Skin epidermis (tissue), 12 donors: ENCODE data around the gene LRMDA.

ENCODE experiments used
- H3K27ac ChIP-seq, 21 experiments: fragments of 200-600 bp; sonication (generic) in 11 of 21; one replicate each; pipeline ENCODE4 v1.5.0; 2020; ENCODE audit warnings: mild to moderate bottlenecking in 3 of 21, inconsistent platforms in 2 of 21, moderate library complexity in 2 of 21
- H3K4me3 ChIP-seq, 7 experiments: fragments of 200-600 bp; sonication (generic) in 2 of 7; one replicate each; pipeline ENCODE4 v1.5.0; 2020; ENCODE audit warnings: inconsistent platforms in 2 of 7, mild to moderate bottlenecking in 2 of 7, moderate library complexity in 1 of 7

Gene LRMDA

GRCh38 chr10:75995041-75995430, 563.6 kb downstream of the LRMDA start:
- H3K27ac ChIP-seq: no peak overlapping the region
- H3K4me3 ChIP-seq: no peak overlapping the region

- Histone ChIP-seq H3K4me3 (no peak overlapping the region), H3K27ac (no peak overlapping the region)
Measured at GRCh38 chr10:75995720-75996119, 564.3 kb downstream of the LRMDA start.

- Histone ChIP-seq H3K4me3 (no peak overlapping the region), H3K27ac (no peak overlapping the region)
Measured at GRCh38 chr10:75999001-75999400, 567.6 kb downstream of the LRMDA start.

GRCh38 chr10:75999515-76000209, 568.2 kb downstream of the LRMDA start:
- no peak overlapping the region for H3K4me3 ChIP-seq
- H3K27ac ChIP-seq: no peak overlapping the region

- Histone ChIP-seq H3K4me3 (no peak overlapping the region), H3K27ac (no peak overlapping the region)
Measured at GRCh38 chr10:76000550-76000949, 569.1 kb downstream of the LRMDA start.

GRCh38 chr10:76001019-76001418, 569.6 kb downstream of the LRMDA start:
- H3K27ac ChIP-seq: no peak overlapping the region
- H3K4me3 ChIP-seq: no peak overlapping the region

DNA sequence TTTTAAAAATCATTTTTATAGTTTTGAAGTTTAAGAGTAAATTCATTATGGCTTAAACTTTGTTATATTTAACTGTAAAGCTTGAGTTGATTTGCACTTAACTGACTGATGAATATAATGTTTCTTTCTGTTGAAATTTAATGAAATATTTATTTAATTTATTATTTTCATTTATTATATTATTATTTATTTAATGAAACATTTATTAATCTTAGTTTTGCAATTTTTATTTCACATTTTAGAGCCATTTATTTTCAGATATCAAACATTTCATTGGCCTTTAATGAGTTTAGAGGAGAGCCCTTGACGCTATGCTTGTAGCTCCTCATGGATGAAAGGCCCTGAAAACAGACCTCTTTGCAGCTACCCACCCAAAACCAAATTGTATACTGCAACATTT, 570.0 kb downstream of the LRMDA start:
- no peak overlapping the region for H3K27ac ChIP-seq
- no peak overlapping the region for H3K4me3 ChIP-seq

DNA sequence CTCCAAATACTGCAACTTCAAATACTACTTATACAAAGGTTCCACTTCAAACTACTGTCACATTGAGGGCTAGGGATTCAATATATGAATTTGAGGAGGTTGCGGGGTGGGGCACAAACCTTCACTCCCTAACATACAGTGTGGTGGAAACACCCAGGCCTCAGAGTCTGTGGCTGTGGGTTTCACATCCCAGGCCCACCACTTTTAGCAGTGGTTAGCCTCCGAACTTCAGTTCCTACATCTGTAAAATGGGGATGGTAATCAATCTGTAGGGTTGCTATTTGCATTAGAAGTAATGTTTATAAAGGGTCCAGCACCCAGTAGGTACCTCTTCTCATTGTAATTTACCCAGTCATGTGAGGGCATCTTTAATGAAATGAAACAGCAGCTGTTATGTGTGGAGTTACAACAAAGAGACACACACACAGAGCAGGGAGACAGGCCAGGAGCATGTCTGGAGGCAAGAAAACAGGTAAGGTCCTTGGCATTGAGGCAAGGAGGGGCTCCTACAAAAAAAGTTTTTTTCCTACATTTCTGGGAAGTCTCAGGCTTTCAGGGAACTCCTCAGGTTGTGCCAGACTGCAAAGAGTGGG, 570.9 kb downstream of the LRMDA start:
- Histone ChIP-seq H3K27ac (no peak overlapping the region), H3K4me3 (no peak overlapping the region)

GRCh38 chr10:76007667-76008181, 576.3 kb downstream of the LRMDA start:
- Histone ChIP-seq H3K4me3 (no peak overlapping the region), H3K27ac (no peak overlapping the region)

- Histone ChIP-seq H3K4me3 (no peak overlapping the region), H3K27ac (no peak overlapping the region)
Measured at GRCh38 chr10:76009531-76009930, 578.1 kb downstream of the LRMDA start.

DNA sequence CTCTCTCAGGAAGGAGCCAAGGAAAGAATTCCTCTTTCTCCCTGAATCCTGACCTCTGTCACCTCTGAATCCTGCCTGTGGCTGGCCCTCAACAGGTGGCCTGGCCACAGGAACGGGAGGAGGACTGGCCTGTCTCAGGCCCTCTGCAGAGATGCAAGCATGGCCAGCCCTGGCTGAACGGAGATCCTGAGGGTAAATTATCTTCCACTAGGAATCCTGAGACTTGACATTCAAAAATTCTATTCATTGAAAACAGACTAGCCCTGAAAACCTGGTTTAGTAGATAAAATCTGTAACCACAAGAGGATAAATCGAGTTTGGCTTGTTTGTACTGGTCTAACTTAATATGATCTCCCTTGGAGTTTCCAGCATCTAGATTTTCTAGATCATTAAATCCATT, 579.3 kb downstream of the LRMDA start:
- Histone ChIP-seq H3K27ac (no peak overlapping the region), H3K4me3 (no peak overlapping the region)

DNA sequence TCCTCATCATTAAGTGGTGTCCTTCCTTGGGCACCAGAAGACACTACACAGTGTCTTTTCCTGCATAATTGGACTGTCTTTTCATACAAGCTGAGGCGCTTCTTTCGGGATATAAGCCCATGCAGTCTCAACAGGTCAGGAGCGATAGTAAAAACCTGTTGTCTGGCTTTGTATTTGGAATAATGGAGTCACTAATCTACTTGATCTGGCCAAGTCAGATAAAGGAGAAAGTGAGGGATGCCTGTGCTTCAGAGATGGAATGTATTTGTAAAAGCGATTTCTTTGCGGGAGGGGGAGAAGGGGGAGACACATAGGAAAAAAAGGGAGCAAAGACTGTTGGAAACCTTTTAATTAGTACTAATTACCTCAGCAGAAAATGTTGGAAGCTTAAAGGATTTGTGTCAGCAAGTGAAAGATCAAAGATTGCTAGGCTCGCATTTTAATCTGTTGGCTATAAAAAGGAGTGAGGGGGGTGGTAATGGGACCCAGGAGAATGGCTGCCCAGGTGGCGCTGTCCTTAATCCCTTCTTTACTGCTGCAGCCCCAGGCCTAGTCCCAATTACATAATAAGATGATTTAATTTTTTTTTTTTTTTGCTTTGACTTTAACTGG, 581.4 kb downstream of the LRMDA start:
- Histone ChIP-seq H3K27ac (no peak overlapping the region), H3K4me3 (no peak overlapping the region)

DNA sequence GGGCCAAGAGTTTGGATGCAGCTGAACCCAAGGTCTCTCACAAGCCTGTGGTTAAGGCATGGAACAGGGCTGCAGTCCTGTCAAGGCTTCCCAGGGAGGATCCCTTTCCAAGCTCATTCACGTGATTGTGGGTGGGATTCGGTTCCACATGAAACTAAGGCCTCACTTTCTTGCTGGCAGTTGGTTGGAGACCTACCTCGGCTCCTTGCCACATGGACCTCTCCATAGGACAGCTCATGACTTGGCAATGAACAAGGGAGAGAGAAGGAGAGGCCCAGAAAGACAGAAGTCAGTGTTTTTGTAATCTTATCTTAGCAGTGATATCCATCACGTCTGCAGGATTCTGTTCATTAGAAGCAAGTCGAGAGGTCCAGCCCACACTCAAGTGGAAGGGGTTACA, 583.8 kb downstream of the LRMDA start:
- H3K4me3 ChIP-seq: no peak overlapping the region
- H3K27ac ChIP-seq: no peak overlapping the region

GRCh38 chr10:76017026-76017732, 585.8 kb downstream of the LRMDA start:
- H3K4me3 ChIP-seq: no peak overlapping the region
- no peak overlapping the region for H3K27ac ChIP-seq

DNA sequence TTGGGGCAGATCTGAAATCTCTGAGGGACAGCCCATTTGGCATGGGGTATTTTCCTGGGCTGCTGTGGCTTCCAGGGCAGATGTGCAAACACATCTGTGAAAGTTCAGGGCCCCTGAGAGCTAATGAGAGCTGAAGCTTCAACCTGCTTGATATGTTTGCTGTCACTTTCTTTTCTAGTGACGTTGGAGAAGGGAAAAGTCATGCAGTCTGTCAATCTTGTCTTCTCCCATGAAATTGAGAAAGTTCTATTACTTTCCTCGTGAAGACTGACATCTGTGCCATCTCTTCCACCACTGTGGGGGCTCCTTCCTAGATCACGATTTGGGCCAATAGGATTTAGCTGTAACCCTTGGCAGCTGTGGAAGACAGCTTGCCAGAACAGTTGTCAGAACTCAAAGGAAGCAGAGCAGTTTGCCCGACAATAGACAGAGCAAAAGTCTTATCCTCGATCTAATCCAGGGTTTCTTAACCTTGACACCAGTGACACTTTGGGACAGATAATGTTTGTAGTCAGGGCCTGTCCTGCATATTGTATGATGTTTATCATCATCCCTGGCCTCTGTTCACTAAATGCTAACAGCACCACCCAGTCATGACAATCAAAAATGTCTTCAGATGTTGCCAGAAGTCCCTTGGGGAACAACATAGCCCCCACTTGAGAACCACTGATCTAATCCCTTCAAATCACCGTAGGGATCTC, 586.5 kb downstream of the LRMDA start:
- Histone ChIP-seq H3K27ac (no peak overlapping the region), H3K4me3 (no peak overlapping the region)

- Histone ChIP-seq H3K4me3 (no peak overlapping the region), H3K27ac (no peak overlapping the region)
Measured at GRCh38 chr10:76020630-76021029, 589.2 kb downstream of the LRMDA start.

DNA sequence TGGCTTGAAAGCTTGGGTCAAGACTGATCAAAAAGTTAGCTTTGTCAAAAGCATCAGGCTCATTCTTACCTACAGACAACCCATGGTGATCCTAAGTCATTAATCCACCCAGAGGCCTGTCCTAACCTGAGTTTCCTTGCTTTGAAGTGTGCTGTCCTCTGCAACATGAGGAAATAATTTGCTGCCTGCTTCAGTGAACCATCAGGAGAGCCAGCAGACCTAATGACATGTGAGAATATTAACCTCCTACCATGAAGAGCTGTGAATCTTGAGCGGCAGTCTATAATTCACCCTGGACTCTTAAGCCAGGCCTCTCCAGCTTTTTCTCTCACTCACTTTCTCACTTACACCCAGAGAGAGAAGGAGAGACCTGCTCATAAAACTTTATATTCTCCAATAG, 590.0 kb downstream of the LRMDA start:
- Histone ChIP-seq H3K27ac (no peak overlapping the region), H3K4me3 (no peak overlapping the region)

- Histone ChIP-seq H3K4me3 (no peak overlapping the region), H3K27ac (no peak overlapping the region)
Measured at GRCh38 chr10:76022366-76022765, 590.9 kb downstream of the LRMDA start.

DNA sequence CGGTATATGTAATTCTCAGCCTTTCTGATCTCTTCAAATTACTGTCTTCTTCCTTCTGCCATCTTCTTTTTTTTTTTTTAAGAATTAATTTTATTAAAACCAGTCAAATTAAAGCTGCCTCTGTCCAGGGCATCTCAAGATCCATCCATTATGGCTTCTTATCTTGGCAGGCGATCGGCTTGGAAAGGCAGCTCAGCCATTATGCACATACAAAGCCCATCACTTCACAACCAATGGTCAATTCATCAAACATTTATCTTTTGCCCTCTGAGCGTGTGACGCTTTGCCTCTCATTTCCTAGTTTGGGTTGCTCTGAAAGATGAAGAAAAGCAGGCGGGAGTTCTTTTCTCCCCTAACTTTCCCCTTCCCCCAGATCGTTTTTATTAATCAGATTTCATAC, 591.6 kb downstream of the LRMDA start:
- H3K4me3 ChIP-seq: no peak overlapping the region
- no peak overlapping the region for H3K27ac ChIP-seq

- no peak overlapping the region for H3K4me3 ChIP-seq
- no peak overlapping the region for H3K27ac ChIP-seq
Measured at GRCh38 chr10:76024460-76025123, 593.2 kb downstream of the LRMDA start.
